Measurements from ENCODE around the gene DYRK2. TPM values are rescaled to one million over a fixed set of nuclear protein-coding genes. Genes with fewer than 3 reads are reported as not detected.
A peak's percentile ranks its signal among the peaks of the same experiment; 100 is the strongest.

Gene DYRK2
- total RNA-seq, 1 donor from 2014 or later: 50.2 TPM

- no peak overlapping the region for H3K4me3 Mint-ChIP-seq (ENCODE audit: unreplicated experiment)
- H3K4me1 Mint-ChIP-seq (ENCODE audit: unreplicated experiment): peaks cover 3% of the 10 kb centered on the region
- no peak overlapping the region for H3K27ac Mint-ChIP-seq (ENCODE audit: unreplicated experiment)
- no peaks in the 10 kb centered on the region for H3K9me3 Mint-ChIP-seq (ENCODE audit: unreplicated experiment)
- TF ChIP-seq CTCF (IDR thresholded peaks at IDR 0.05; ENCODE audit: unreplicated experiment): no peak
- no peaks in the 10 kb centered on the region for H3K36me3 Mint-ChIP-seq (ENCODE audit: low read depth, unreplicated experiment)
- peaks cover 2% of the 10 kb centered on the region for H3K27me3 Mint-ChIP-seq (ENCODE audit: unreplicated experiment)
- DNase-seq (ENCODE audit: low spot score): no peak
These were observed 24.2 kb upstream of the DYRK2 start for GRCh38 chr12:67624355-67624754.

DNA sequence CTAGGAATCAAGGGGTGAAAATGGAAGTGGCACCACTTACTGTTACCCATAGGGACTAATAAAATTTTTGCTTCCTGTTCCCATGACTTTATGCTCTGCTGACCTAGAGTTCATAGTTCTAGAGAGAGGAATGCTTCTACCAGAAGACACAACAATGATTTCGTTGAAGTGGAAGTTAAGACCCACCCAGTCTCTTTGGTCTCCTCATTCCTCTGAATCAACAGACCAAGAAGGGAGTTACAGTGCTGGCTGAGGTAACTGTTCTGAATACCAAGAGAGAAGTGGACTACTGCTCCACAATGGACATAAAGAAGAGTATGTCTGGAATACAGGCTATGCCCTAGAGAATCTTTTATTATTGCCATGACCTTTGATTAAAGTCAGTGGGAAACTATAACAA lies 23.5 kb upstream of the DYRK2 start:
- no peaks in the 10 kb centered on the region for H3K9me3 Mint-ChIP-seq (ENCODE audit: unreplicated experiment)
- H3K27ac Mint-ChIP-seq (ENCODE audit: unreplicated experiment): no peak overlapping the region
- H3K4me3 Mint-ChIP-seq (ENCODE audit: unreplicated experiment): no peak overlapping the region
- H3K36me3 Mint-ChIP-seq (ENCODE audit: low read depth, unreplicated experiment): no peaks in the 10 kb centered on the region
- no peak for TF ChIP-seq CTCF (IDR thresholded peaks at IDR 0.05; ENCODE audit: unreplicated experiment)
- DNase-seq (ENCODE audit: low spot score): no peak
- H3K27me3 Mint-ChIP-seq (ENCODE audit: unreplicated experiment): peaks cover 4% of the 10 kb centered on the region
- peaks cover 5% of the 10 kb centered on the region for H3K4me1 Mint-ChIP-seq (ENCODE audit: unreplicated experiment)

- H3K4me3 Mint-ChIP-seq (ENCODE audit: unreplicated experiment): no peak overlapping the region
- peaks cover 12% of the 10 kb centered on the region for H3K4me1 Mint-ChIP-seq (ENCODE audit: unreplicated experiment)
- no peak for DNase-seq (ENCODE audit: low spot score)
- H3K9me3 Mint-ChIP-seq (ENCODE audit: unreplicated experiment): no peaks in the 10 kb centered on the region
- H3K27me3 Mint-ChIP-seq (ENCODE audit: unreplicated experiment): peaks cover 4% of the 10 kb centered on the region
- no peak for TF ChIP-seq CTCF (IDR thresholded peaks at IDR 0.05; ENCODE audit: unreplicated experiment)
- no peak overlapping the region for H3K27ac Mint-ChIP-seq (ENCODE audit: unreplicated experiment)
- H3K36me3 Mint-ChIP-seq (ENCODE audit: low read depth, unreplicated experiment): no peaks in the 10 kb centered on the region
These were observed 22.4 kb upstream of the DYRK2 start for GRCh38 chr12:67626156-67626555.

GRCh38 chr12:67630373-67631088 lies 18.0 kb upstream of the DYRK2 start:
- no peak for TF ChIP-seq CTCF (IDR thresholded peaks at IDR 0.05; ENCODE audit: unreplicated experiment)
- DNase-seq (ENCODE audit: low spot score): peak; percentile 42
- H3K36me3 Mint-ChIP-seq (ENCODE audit: low read depth, unreplicated experiment): no peaks in the 10 kb centered on the region
- H3K4me1 Mint-ChIP-seq (ENCODE audit: unreplicated experiment): peaks cover 29% of the 10 kb centered on the region
- H3K9me3 Mint-ChIP-seq (ENCODE audit: unreplicated experiment): no peaks in the 10 kb centered on the region
- peaks cover 2% of the 10 kb centered on the region for H3K27me3 Mint-ChIP-seq (ENCODE audit: unreplicated experiment)
- H3K27ac Mint-ChIP-seq (ENCODE audit: unreplicated experiment): peak overlapping the region; percentile 65
- H3K4me3 Mint-ChIP-seq (ENCODE audit: unreplicated experiment): no peak overlapping the region

DNA sequence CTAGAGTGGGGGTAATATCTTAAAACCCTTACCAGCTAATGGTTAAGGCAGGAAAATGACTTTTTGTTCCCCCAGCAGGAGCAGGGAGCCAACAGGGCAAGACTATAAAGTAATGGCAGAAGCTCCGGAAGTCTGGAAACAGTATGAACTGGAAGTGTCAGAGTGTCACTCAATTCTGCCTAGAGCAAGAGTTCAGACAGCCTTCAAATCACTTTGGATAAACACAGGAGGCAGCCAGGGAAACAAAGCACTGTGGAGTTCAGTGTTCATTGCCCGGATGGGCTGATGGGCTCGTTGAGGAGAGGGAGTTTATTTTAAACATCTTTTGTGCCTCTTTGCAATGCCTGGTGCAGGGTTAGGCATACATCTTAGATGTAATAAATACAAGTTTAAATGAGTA lies 16.5 kb upstream of the DYRK2 start:
- no peak overlapping the region for H3K4me3 Mint-ChIP-seq (ENCODE audit: unreplicated experiment)
- H3K4me1 Mint-ChIP-seq (ENCODE audit: unreplicated experiment): peaks cover 29% of the 10 kb centered on the region
- TF ChIP-seq CTCF (IDR thresholded peaks at IDR 0.05; ENCODE audit: unreplicated experiment): no peak
- no peaks in the 10 kb centered on the region for H3K9me3 Mint-ChIP-seq (ENCODE audit: unreplicated experiment)
- H3K27ac Mint-ChIP-seq (ENCODE audit: unreplicated experiment): no peak overlapping the region
- DNase-seq (ENCODE audit: low spot score): no peak
- no peaks in the 10 kb centered on the region for H3K36me3 Mint-ChIP-seq (ENCODE audit: low read depth, unreplicated experiment)
- H3K27me3 Mint-ChIP-seq (ENCODE audit: unreplicated experiment): peaks cover 2% of the 10 kb centered on the region
